22Rv1 (cell line): ENCODE results near the gene SLC13A5.

Experiments used
- CTCF ChIP-seq: fragments of 450-650 bp; IDR thresholded peaks from 2 replicates; pipeline ENCODE4 v1.5.1; 2017; ENCODE audit warnings: mild to moderate bottlenecking
- ZFX ChIP-seq: fragments of 450-650 bp; IDR thresholded peaks from 2 replicates; pipeline ENCODE4 v1.6.1; 2017; ENCODE audit warnings: antibody characterized with exemption, borderline replicate concordance

GRCh38 chr17:6666557-6666956, 46.6 kb downstream of the SLC13A5 start:
- TF ChIP-seq CTCF, result no peak
- TF ChIP-seq ZFX, result no peak
